ENCODE data around the gene BANP.
A peak's percentile ranks its signal among the peaks of the same experiment; 100 is the strongest.
"Not testable (repeated sequence)": the region's sequence is repeated elsewhere in the genome, so short reads cannot be mapped to it uniquely, and the experiment has no call there.

Gene BANP

DNA sequence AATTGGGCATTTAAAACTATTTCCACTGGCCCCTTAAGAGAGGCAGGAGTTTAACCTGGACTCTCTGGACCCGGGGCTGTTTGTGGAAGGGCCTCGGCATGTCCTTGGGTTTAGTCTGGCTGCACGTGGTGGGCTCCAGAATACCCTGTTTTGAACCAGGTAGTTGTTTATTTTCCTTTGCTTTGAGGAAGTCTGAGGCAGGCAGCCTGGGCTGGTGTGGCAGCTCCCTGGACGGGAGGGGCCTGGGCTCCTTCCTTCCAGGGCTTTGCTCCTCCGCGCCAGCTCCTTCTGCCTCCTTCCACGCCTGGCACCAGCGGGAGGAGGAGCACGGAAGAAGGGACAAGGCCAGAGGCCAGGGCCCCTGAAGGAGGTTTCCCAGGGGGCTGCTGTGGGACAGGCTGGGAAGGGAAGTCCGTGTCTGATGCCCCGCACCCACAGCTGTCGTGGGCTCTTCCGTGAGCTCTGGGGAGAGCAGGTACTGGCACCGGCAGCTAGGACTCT, 15.5 kb downstream of the BANP start:
- Histone ChIP-seq H3K4me3 (ENCODE audit: low read length) (peak overlapping the region; percentile 35), H3K4me1 (ENCODE audit: control insufficient read depth, insufficient read depth, low read length) (peaks cover 9% of the 10 kb centered on the region), H3K27ac (ENCODE audit: low read depth, low read length) (peak overlapping the region; percentile 71), H3K27me3 (ENCODE audit: control insufficient read depth, insufficient read depth, low read length) (no peaks in the 10 kb centered on the region), H3K36me3 (ENCODE audit: control insufficient read depth, insufficient read depth, low read length) (no peaks in the 10 kb centered on the region), H3K9ac (ENCODE audit: low read length) (peak overlapping the region; percentile 10)

DNA sequence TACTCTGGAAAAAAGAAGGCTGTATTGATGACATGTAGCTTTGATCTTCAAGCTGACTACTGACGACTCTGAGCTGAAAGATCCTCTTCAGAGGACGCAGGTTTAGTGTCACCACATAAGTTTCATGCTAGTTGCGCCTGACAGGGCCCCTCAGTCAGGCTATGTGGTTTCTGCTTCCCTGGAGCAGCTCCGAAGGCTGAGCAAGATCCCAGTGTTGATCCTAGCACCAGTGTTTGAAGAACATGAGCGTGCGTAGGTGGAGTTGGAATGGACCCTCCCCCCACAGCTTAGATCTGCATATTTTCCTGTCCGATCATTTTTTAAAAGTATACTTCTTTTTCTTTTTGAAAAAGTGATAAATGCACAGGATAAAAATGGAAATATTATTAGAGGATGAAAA, 17.3 kb downstream of the BANP start:
- H3K4me1 ChIP-seq (ENCODE audit: control insufficient read depth, insufficient read depth, low read length), result peaks cover 9% of the 10 kb centered on the region
- no peak overlapping the region for H3K9ac ChIP-seq (ENCODE audit: low read length)
- no peaks in the 10 kb centered on the region for H3K36me3 ChIP-seq (ENCODE audit: control insufficient read depth, insufficient read depth, low read length)
- no peak overlapping the region for H3K4me3 ChIP-seq (ENCODE audit: low read length)
- H3K27ac ChIP-seq (ENCODE audit: low read depth, low read length), result no peak overlapping the region
- H3K27me3 ChIP-seq (ENCODE audit: control insufficient read depth, insufficient read depth, low read length), result no peaks in the 10 kb centered on the region

DNA sequence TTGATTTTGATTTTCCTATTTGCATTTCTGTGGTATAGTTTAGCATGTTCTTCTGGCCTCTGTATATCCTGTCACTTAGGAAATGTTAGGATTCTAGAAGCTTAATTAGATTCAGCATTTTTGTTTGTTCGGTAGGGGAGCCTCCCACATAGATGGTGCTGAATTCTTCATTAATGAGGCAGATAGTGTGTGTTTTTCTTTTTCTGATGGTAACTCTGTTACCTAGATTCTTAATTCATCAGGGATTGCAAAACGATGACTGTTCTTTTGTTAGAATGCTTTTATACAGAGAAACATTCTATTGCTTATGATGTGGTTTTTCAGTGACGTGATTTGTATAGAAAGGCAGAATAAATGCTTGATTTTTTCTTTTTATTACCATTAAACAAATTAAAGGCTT, 19.0 kb downstream of the BANP start:
- Histone ChIP-seq H3K27ac (ENCODE audit: low read depth, low read length) (no peak overlapping the region), H3K36me3 (ENCODE audit: control insufficient read depth, insufficient read depth, low read length) (no peaks in the 10 kb centered on the region), H3K9ac (ENCODE audit: low read length) (no peak overlapping the region), H3K4me3 (ENCODE audit: low read length) (no peak overlapping the region), H3K27me3 (ENCODE audit: control insufficient read depth, insufficient read depth, low read length) (no peaks in the 10 kb centered on the region), H3K4me1 (ENCODE audit: control insufficient read depth, insufficient read depth, low read length) (peaks cover 9% of the 10 kb centered on the region)

DNA sequence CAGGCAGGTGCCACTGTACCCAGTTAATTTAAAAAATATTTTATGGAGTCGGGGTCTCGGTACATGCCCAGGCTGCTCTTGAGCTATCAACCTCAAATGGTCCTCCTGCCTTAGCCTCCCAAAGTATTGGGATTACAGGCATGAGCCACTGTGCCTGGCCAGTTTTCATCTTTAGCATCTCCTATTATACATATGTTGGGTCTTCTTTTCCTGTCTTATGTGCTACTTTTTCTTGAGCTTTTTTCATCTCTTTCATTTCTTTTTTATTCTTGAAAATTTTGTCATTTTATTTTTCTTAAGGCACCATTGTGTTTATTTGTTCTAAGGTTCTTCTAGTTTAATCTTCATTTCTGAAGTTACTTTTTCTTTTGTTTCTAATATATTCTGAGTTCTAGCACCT, 20.7 kb downstream of the BANP start:
- Histone ChIP-seq H3K27ac (ENCODE audit: low read depth, low read length) (no peak overlapping the region), H3K4me3 (ENCODE audit: low read length) (no peak overlapping the region), H3K4me1 (ENCODE audit: control insufficient read depth, insufficient read depth, low read length) (peaks cover under 1% of the 10 kb centered on the region), H3K36me3 (ENCODE audit: control insufficient read depth, insufficient read depth, low read length) (no peaks in the 10 kb centered on the region), H3K9ac (ENCODE audit: low read length) (no peak overlapping the region), H3K27me3 (ENCODE audit: control insufficient read depth, insufficient read depth, low read length) (no peaks in the 10 kb centered on the region)

DNA sequence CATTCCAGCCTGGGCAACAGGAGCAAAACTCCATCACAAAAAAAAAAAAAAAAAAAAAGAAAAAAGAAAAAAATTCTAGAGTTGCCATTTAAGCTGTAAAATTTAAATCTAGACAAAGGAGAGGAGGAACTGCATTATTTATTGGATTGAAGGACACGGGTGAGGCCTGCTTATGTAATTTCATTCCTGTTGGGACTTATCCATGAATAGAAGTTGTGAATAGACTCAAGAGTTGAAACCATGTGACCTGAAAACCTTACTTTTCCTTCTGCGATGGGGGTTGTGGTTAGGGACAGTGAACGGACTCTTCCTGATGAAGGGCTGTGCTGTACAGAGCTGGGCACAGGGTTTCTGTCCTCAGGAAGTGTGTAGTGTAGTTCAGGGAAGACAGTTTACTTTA, 22.5 kb downstream of the BANP start:
- no peak overlapping the region for H3K4me3 ChIP-seq (ENCODE audit: low read length)
- H3K36me3 ChIP-seq (ENCODE audit: control insufficient read depth, insufficient read depth, low read length), result no peaks in the 10 kb centered on the region
- H3K27me3 ChIP-seq (ENCODE audit: control insufficient read depth, insufficient read depth, low read length), result no peaks in the 10 kb centered on the region
- no peak overlapping the region for H3K9ac ChIP-seq (ENCODE audit: low read length)
- no peak overlapping the region for H3K27ac ChIP-seq (ENCODE audit: low read depth, low read length)
- H3K4me1 ChIP-seq (ENCODE audit: control insufficient read depth, insufficient read depth, low read length), result no peaks in the 10 kb centered on the region

DNA sequence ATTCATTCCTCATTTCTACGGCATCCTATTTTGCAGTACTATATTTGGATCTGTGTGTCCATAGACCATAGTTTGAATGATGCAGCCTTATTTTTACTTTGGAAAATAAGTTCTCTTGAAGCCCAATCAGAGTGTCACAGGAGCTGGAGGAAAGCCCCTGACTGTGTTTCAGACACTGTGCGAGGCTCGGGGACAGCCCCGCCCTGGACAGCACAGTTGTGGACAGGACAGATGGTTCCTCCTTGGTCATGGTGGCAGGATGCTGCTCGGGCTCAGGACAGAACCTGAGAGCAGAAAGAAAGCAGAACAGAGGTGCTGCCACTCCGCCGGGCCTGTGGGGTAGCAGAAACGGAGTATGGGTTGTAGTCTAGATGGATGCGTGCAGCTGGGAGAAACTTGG, 22.9 kb downstream of the BANP start:
- H3K9ac ChIP-seq (ENCODE audit: low read length), result no peak overlapping the region
- H3K4me3 ChIP-seq (ENCODE audit: low read length), result no peak overlapping the region
- H3K36me3 ChIP-seq (ENCODE audit: control insufficient read depth, insufficient read depth, low read length), result no peaks in the 10 kb centered on the region
- no peaks in the 10 kb centered on the region for H3K4me1 ChIP-seq (ENCODE audit: control insufficient read depth, insufficient read depth, low read length)
- no peak overlapping the region for H3K27ac ChIP-seq (ENCODE audit: low read depth, low read length)
- no peaks in the 10 kb centered on the region for H3K27me3 ChIP-seq (ENCODE audit: control insufficient read depth, insufficient read depth, low read length)

DNA sequence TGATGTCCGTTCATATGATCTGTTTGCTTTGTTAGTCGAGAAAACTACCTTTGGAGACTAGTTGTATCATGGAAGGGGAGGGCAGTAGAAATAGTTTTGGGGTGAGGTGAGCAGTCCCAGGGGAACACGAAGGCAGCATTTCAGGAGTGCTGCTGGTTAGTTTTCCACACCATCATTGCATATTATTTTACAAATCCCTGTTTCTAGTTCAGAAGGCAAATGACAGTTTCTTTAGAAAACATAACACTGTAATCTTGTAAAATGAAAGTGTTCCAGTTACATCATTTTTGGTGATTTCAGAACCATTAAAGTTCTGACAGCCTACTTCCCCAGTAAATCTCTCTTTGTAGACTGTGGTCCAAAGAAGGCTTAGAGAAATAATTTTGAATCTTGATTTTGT, 25.4 kb downstream of the BANP start:
- Histone ChIP-seq H3K27ac (ENCODE audit: low read depth, low read length) (no peak overlapping the region), H3K36me3 (ENCODE audit: control insufficient read depth, insufficient read depth, low read length) (no peaks in the 10 kb centered on the region), H3K4me3 (ENCODE audit: low read length) (no peak overlapping the region), H3K27me3 (ENCODE audit: control insufficient read depth, insufficient read depth, low read length) (no peaks in the 10 kb centered on the region), H3K9ac (ENCODE audit: low read length) (no peak overlapping the region), H3K4me1 (ENCODE audit: control insufficient read depth, insufficient read depth, low read length) (no peaks in the 10 kb centered on the region)

DNA sequence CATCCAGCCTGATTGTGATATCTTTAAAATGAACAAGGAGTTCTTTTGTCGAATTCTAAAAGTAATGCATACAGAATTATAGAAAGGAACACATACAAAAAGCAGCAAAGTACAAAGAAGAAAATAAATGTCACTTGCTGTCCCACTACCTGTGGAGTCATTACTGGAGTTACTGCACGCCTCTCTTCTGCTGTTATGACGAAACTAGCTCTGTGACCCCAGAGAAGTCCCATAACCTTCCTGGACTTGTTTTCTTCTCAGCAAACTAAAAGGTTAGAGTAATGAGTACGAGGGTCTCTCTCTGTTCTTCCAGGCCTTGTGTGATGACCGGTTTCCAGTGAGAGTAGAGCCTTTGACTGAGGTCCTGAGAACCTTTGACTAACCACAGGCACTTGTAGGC, 26.9 kb downstream of the BANP start:
- Histone ChIP-seq H3K4me1 (ENCODE audit: control insufficient read depth, insufficient read depth, low read length) (no peaks in the 10 kb centered on the region), H3K4me3 (ENCODE audit: low read length) (no peak overlapping the region), H3K27ac (ENCODE audit: low read depth, low read length) (no peak overlapping the region), H3K9ac (ENCODE audit: low read length) (no peak overlapping the region), H3K36me3 (ENCODE audit: control insufficient read depth, insufficient read depth, low read length) (no peaks in the 10 kb centered on the region), H3K27me3 (ENCODE audit: control insufficient read depth, insufficient read depth, low read length) (no peaks in the 10 kb centered on the region)

DNA sequence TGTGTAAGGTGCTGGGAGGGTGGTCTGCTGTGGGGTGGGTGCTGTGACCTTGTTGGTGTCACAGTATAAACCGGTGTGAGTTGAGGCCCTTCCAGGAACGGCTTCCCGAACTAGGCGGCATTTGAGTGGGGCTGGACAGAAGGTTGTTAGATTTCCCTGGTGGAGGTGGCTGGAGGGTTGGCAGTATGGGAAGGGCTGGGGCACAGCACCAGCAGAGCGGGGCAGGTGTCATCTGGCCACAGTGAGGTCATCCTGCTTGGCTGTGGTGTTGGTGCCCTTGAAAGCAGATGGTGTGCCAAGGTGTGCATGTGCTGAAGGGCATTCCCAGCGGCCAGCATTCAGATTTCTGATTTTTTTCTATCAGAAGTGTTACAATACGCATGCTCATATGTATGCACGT, 28.1 kb downstream of the BANP start:
- Histone ChIP-seq H3K27ac (ENCODE audit: low read depth, low read length) (no peak overlapping the region), H3K4me1 (ENCODE audit: control insufficient read depth, insufficient read depth, low read length) (no peaks in the 10 kb centered on the region), H3K4me3 (ENCODE audit: low read length) (no peak overlapping the region), H3K36me3 (ENCODE audit: control insufficient read depth, insufficient read depth, low read length) (no peaks in the 10 kb centered on the region), H3K9ac (ENCODE audit: low read length) (no peak overlapping the region), H3K27me3 (ENCODE audit: control insufficient read depth, insufficient read depth, low read length) (no peaks in the 10 kb centered on the region)

DNA sequence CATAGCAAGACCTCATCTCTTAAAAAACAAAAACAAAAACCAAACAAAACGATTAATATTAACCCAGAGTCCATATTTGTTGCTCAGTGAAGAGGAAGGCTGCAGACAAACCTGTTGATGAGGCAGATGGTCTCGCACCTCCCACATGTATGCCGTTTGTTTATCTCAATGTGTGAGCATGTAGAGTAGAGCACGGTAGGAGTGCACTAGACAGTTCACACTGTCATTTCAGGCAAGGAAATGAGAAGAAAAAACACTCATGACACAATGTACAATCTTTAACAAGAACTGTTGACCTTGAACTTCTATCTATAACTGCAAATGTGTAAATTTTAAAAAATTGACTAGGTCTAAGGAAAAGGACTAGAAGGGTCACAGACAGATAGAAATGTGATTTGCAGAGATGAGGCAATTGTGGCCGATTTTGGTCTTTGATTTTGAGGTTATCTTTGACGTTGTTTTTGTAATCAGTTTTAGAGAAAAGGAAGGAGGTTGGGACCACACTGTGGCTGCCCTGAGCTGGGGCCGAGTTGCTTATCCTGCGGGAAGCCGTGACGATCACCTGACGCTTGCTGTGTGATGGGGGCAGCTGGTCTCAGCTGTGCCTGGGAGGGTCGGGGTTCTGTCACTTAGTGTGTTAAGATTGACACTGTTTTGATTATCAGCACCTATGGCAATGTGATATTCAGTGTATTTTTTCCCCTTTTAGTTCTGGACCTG, 28.8 kb downstream of the BANP start:
- H3K9ac ChIP-seq (ENCODE audit: low read length); H3K4me3 ChIP-seq (ENCODE audit: low read length); H3K4me1 ChIP-seq (ENCODE audit: control insufficient read depth, insufficient read depth, low read length); H3K27me3 ChIP-seq (ENCODE audit: control insufficient read depth, insufficient read depth, low read length); H3K27ac ChIP-seq (ENCODE audit: low read depth, low read length); H3K36me3 ChIP-seq (ENCODE audit: control insufficient read depth, insufficient read depth, low read length): not testable (repeated sequence)

DNA sequence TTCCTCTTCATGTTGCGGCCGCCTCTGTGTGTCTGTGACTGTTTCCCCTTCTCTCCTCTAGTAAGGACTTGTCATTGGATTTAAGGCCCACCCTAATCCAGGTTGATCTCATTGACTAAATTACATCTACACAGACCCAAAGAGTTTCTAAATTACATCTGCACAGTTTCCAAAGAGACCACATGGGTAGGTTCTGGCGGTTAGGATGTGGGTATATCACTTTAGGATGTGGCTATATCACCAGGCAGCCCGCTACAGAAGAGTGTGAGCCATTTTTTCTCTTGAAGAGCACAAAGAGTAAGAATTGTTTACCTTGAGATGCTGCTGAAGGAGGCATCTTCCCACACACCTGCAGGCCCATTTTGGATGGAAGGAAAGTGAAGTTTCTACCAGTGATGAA, 30.1 kb downstream of the BANP start:
- not testable (repeated sequence) for H3K4me1 ChIP-seq (ENCODE audit: control insufficient read depth, insufficient read depth, low read length); H3K36me3 ChIP-seq (ENCODE audit: control insufficient read depth, insufficient read depth, low read length); H3K4me3 ChIP-seq (ENCODE audit: low read length); H3K9ac ChIP-seq (ENCODE audit: low read length); H3K27me3 ChIP-seq (ENCODE audit: control insufficient read depth, insufficient read depth, low read length); H3K27ac ChIP-seq (ENCODE audit: low read depth, low read length)

DNA sequence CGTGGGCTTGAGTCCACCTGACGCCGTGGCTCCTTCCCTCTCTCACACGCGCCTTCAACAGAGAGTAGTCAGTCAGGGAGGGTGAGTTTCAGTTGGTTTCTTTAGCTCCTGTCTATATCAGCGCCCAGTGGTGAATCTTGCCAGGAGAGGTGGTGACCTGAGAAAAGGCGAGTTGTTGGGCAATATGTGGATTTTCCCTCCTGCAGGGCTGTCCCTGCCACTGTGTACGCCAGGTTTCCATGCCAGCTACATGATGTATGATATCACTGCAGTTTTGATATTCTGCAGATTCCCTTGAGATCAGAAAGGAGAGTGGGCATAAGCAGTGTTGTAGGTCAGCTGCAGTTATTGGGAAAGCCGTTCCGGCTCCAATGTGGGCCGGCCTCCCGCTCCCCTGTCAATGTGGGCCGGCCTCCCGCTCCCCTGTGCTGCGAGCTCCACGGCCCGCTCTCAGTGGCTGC, 31.4 kb downstream of the BANP start:
- Histone ChIP-seq H3K4me1 (ENCODE audit: control insufficient read depth, insufficient read depth, low read length) (no peaks in the 10 kb centered on the region), H3K4me3 (ENCODE audit: low read length) (no peak overlapping the region), H3K27ac (ENCODE audit: low read depth, low read length) (no peak overlapping the region), H3K9ac (ENCODE audit: low read length) (no peak overlapping the region), H3K36me3 (ENCODE audit: control insufficient read depth, insufficient read depth, low read length) (peaks cover 4% of the 10 kb centered on the region), H3K27me3 (ENCODE audit: control insufficient read depth, insufficient read depth, low read length) (no peaks in the 10 kb centered on the region)

DNA sequence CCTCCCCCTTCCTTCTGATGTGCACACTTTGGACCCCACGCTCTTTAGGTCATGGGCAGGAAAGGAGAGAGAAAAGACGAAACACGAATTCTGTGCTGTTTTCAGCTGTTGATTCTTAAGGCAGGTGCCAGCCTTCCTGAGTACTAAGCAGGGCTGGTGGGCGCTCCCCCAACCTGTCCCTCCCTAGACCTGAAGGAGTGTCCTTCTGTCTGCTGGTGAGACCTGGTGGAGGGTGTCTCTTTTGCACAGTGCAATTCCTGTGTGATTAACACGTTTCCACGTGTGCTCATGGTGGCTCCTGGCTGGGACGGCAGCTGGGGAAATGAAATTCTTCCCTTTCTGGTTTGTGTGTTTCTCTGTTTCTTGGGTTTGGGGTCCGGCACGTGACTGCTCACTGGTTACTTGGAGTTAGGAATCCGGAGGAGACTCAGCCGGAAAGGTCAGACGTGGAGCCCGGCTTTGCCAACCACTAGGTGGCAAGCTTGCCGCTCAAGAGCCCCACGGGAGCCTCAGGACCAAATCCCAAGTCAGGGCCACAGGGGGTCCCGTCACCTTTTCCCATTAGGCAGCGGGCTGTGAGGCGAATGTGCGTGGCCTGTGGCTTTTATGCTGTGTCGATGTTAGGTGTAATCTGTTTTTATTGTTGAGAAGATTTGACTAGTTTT, 32.0 kb downstream of the BANP start:
- not testable (repeated sequence) for H3K27me3 ChIP-seq (ENCODE audit: control insufficient read depth, insufficient read depth, low read length); H3K9ac ChIP-seq (ENCODE audit: low read length); H3K36me3 ChIP-seq (ENCODE audit: control insufficient read depth, insufficient read depth, low read length); H3K4me3 ChIP-seq (ENCODE audit: low read length); H3K27ac ChIP-seq (ENCODE audit: low read depth, low read length); H3K4me1 ChIP-seq (ENCODE audit: control insufficient read depth, insufficient read depth, low read length)

Measured in rectal smooth muscle tissue (tissue), 1 donor.